Peyer's patch (tissue), 4 donors: ENCODE results near the gene ALKBH7.

Source experiments
- CTCF ChIP-seq, 6 experiments: fragments of 450-650 bp in 4 of 6; fragments of 200-600 bp in 2 of 6; sonication (generic) in 1 of 6; IDR thresholded peaks; one replicate each; pipeline ENCODE4 v1.5.1; 2017 to 2019; ENCODE audit warnings: antibody characterized with exemption in 6 of 6, mild to moderate bottlenecking in 3 of 6, moderate library complexity in 1 of 6
- POLR2A ChIP-seq, 2 donors: fragments of 450-650 bp; IDR thresholded peaks; one replicate each; pipeline ENCODE4 v1.5.1; 2017; ENCODE audit warnings: antibody characterized with exemption in 2 of 2, mild to moderate bottlenecking in 2 of 2, moderate library complexity in 2 of 2

GRCh38 chr19:6402837-6403608 is 30.4 kb downstream of the ALKBH7 start:
- TF ChIP-seq POLR2A (IDR thresholded peaks at IDR 0.05) (peak in 1 of 2 donors; percentile 37), CTCF (IDR thresholded peaks at IDR 0.05) (no peak)
